ENCODE data around the gene UBALD2. TPM values are rescaled to one million over a fixed set of nuclear protein-coding genes. Genes with fewer than 3 reads are reported as not detected.

The UBALD2 gene
- total RNA-seq, 1 donor from 2014 or later, result 3.6 TPM

Small RNAs within 50 kb of the gene (small RNA-seq; reads per million reads assigned to genes)
- not detected for gene RF00019 (ENCODE audit: low replicate concordance)

Other genes with a start within 250 kb of the UBALD2 start
- gene EVPL, start 238.0 kb upstream of the UBALD2 start, total RNA-seq, result 42.3 TPM
- 50.0 TPM for gene SRP68, start 192.8 kb upstream of the UBALD2 start, total RNA-seq
- not detected for gene GALR2, start 190.6 kb upstream of the UBALD2 start, total RNA-seq
- not detected for gene ZACN, start 186.2 kb upstream of the UBALD2 start, total RNA-seq
- 81.2 TPM for gene EXOC7, start 161.6 kb upstream of the UBALD2 start, total RNA-seq
- 0.51 TPM for gene FOXJ1, start 124.1 kb upstream of the UBALD2 start, total RNA-seq
- gene RNF157, start 24.9 kb upstream of the UBALD2 start, total RNA-seq, result 6.7 TPM
- 2.1 TPM for gene QRICH2, start 42.9 kb downstream of the UBALD2 start, total RNA-seq
- gene PRPSAP1, start 88.6 kb downstream of the UBALD2 start, total RNA-seq, result 55.8 TPM
- 6.5 TPM for gene SPHK1, start 119.3 kb downstream of the UBALD2 start, total RNA-seq
- gene UBE2O, start 187.8 kb downstream of the UBALD2 start, total RNA-seq, result 18.1 TPM
- not detected for gene AANAT, start 202.3 kb downstream of the UBALD2 start, total RNA-seq
- 8.7 TPM for gene RHBDF2, start 236.1 kb downstream of the UBALD2 start, total RNA-seq

Measured in tongue (tissue), 2 donors.